Activated CD4-positive, CD25-positive, alpha-beta regulatory T cell treated with anti-CD3 and anti-CD28 coated beads, Interleukin-2, amount 50 U/mL, for 72 hours (primary cell): Measurements from ENCODE around the gene PEX12.
"Not testable (repeated sequence)": the region's sequence is repeated elsewhere in the genome, so short reads cannot be mapped to it uniquely, and the experiment has no call there.

Experiments used
- DNase-seq: peaks from one replicate; pipeline ENCODE4 v3.0.0; 2021

Gene PEX12

GRCh38 chr17:35535406-35535805 lies 43.0 kb downstream of the PEX12 start:
- DNase-seq = not testable (repeated sequence)

DNA sequence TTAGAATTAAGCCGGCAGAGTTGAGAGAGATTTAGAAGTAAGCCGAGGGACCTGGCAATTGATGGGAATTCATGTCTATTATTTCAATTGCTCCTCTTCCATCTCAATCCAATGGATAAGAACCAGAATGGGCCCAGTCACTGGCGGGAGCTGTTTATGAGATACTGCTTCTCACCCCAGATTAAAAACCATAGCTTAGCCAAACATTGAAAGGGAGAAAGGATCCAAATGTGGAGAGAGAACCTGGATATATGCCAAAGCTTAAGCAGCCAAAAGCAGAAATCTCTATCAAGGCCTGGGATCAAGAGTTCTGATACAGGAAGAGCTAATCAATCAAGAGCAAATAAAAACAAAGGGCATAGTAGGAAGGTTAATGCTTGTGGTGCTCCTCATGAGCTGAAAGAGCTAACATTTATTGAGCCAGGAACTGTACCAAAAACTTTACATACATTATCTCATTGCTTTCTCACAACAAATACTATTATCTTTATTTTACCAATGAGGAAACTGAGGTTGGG lies 43.7 kb downstream of the PEX12 start:
- DNase-seq = no peak

DNA sequence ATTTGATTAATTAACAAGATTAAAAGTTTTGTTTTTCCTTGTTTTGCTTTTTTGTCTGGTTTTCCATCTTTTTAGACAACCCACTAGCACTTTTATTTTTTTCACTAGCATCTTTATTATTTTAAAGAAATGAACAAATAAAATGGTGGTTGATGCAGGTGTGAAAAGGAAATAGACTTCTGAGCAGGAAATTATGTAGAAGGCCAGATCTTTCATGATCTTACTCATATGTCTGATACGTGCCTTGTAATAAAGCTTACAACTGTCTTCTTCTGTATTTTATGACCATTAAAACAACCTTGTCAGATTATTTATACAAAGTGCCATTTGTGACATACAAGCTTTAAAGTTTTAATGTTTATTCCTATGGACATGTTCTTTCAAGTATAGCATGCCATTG lies 47.2 kb downstream of the PEX12 start:
- no peak for DNase-seq

GRCh38 chr17:35529866-35530265 lies 48.5 kb downstream of the PEX12 start:
- DNase-seq = no peak

GRCh38 chr17:35529326-35529725 lies 49.0 kb downstream of the PEX12 start:
- not testable (repeated sequence) for DNase-seq
